ENCODE data around the gene SSR4.

SSR4 gene

DNA sequence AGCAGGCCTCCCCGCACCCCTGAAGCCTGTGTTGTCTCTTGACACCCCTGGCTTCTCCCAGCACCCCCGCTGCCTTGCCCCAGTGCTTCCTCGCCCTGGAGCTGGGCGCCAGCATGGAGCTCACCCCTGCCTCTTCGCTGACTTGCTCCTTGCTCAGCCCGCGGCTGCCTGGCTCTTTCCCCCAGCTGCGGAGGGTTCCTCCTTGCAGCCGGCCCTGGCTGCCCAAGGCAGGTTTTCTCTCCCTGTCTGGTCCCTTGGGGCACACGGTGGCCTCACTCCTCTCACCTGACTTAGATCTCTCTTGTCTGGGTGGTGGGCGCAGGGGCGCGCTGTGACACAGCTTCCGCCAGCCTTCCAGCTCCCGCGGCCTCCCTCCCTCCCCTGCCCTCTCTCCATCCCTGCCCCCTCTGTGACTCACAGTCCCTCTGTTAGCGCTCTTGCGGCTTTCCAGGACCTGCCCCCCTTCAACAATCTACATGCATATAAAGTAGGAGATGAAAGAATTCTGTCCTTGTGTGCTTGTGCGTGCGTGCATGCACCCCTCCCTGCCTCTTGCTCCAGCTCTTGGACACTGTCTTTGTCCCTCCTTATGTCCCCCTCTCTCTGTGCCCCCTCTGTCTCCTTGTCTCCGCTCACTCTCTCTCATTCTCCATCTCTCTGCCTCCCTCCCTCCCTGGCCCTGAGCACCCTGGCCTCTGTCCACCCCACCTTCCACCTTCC lies 28.2 kb upstream of the SSR4 start:
- POLR2A ChIA-PET, result interaction anchor here (1.0 to 2.2 kb wide), 3 partner anchors 161 to 181 kb away, joined by 3 to 7 read pairs (median 3); no protein-coding TSS in a partner anchor
- DNase-seq (ENCODE audit: extremely low spot score), result no peak
- TF ChIP-seq NFRKB (IDR thresholded peaks at IDR 0.05) (no peak), CTBP1 (IDR thresholded peaks at IDR 0.05; ENCODE audit: borderline replicate concordance) (no peak), FOXK2 (IDR thresholded peaks at IDR 0.05) (no peak), LEF1 (IDR thresholded peaks at IDR 0.05; ENCODE audit: borderline replicate concordance) (no peak), ARNT (IDR thresholded peaks at IDR 0.05) (no peak), BHLHE40 (IDR thresholded peaks at IDR 0.05; ENCODE audit: borderline replicate concordance) (no peak), L3MBTL2 (conservative IDR thresholded peaks at IDR 0.05) (no peak), SP1 (IDR thresholded peaks at IDR 0.05) (no peak), SUZ12 (IDR thresholded peaks at IDR 0.05) (no peak), ZNF384 (IDR thresholded peaks at IDR 0.05) (no peak), FOXM1 (IDR thresholded peaks at IDR 0.05; ENCODE audit: borderline replicate concordance) (no peak), FOXA1 (IDR thresholded peaks at IDR 0.05) (no peak)
- CTCF ChIA-PET, result interaction anchor here (0.7 to 2.2 kb wide), 3 partner anchors 157 to 180 kb away, joined by 3 to 10 read pairs (median 3); no protein-coding TSS in a partner anchor

DNA sequence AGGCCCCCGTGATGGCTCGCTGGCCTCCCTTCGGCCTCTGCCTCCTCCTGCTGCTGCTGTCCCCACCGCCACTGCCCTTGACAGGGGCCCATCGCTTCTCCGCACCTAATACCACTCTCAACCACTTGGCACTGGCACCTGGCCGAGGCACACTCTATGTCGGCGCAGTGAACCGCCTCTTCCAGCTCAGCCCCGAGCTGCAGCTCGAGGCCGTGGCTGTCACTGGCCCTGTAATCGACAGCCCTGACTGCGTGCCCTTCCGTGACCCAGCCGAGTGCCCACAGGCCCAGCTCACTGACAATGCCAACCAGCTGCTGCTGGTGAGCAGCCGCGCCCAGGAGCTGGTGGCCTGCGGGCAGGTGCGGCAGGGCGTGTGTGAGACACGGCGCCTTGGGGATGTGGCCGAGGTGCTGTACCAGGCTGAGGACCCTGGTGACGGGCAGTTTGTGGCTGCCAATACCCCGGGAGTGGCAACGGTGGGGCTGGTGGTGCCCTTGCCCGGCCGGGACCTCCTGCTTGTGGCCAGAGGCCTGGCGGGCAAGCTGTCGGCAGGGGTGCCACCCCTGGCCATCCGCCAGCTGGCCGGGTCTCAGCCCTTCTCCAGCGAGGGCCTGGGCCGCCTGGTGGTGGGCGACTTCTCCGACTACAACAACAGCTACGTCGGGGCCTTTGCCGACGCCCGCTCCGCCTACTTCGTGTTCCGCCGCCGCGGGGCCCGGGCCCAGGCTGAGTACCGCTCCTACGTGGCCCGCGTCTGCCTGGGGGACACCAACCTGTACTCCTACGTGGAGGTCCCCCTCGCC lies 27.4 kb upstream of the SSR4 start:
- TF ChIP-seq SP1 (IDR thresholded peaks at IDR 0.05) (no peak), HDGF (IDR thresholded peaks at IDR 0.05; ENCODE audit: borderline replicate concordance) (no peak), BHLHE40 (IDR thresholded peaks at IDR 0.05; ENCODE audit: borderline replicate concordance) (no peak), SUZ12 (IDR thresholded peaks at IDR 0.05) (no peak), FOXA1 (IDR thresholded peaks at IDR 0.05) (no peak), NFRKB (IDR thresholded peaks at IDR 0.05) (no peak), FOXM1 (IDR thresholded peaks at IDR 0.05; ENCODE audit: borderline replicate concordance) (no peak), TARDBP (IDR thresholded peaks at IDR 0.05) (no peak), ZNF384 (IDR thresholded peaks at IDR 0.05) (no peak), ELF4 (IDR thresholded peaks at IDR 0.05) (no peak), L3MBTL2 (conservative IDR thresholded peaks at IDR 0.05) (no peak), LEF1 (IDR thresholded peaks at IDR 0.05; ENCODE audit: borderline replicate concordance) (no peak)
- TF ChIP-seq, protein P1, sequence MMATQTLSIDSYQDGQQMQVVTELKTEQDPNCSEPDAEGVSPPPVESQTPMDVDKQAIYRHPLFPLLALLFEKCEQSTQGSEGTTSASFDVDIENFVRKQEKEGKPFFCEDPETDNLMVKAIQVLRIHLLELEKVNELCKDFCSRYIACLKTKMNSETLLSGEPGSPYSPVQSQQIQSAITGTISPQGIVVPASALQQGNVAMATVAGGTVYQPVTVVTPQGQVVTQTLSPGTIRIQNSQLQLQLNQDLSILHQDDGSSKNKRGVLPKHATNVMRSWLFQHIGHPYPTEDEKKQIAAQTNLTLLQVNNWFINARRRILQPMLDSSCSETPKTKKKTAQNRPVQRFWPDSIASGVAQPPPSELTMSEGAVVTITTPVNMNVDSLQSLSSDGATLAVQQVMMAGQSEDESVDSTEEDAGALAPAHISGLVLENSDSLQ (IDR thresholded peaks at IDR 0.05), result no peak
- ChIA-PET POLR2A (interaction anchor here (0.9 to 2.2 kb wide), 3 partner anchors 160 to 193 kb away, joined by 3 to 7 read pairs (median 3); no protein-coding TSS in a partner anchor), CTCF (interaction anchor here (0.6 to 2.2 kb wide), 4 partner anchors 35 to 180 kb away, joined by 3 to 10 read pairs (median 3); no protein-coding TSS in a partner anchor)
- DNase-seq (ENCODE audit: extremely low spot score), result no peak

DNA sequence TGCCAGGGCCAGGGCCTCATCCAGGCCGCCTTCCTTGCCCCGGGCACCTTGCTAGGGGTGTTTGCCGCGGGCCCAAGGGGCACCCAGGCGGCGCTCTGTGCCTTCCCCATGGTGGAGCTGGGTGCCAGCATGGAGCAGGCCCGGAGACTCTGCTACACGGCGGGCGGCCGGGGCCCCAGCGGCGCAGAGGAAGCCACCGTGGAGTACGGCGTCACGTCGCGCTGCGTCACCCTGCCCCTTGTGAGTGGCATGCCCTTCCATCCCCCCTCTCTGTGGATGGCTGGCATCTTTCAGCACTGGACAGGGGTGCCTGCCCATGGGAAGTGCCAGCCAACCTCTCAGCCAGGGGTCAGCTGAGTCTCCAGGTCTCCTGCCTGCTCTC lies 26.8 kb upstream of the SSR4 start:
- CTCF ChIA-PET, result interaction anchor here (1.0 kb wide), 1 partner anchor 155 kb away, joined by 3 read pairs; no protein-coding TSS in a partner anchor
- no peak for DNase-seq (ENCODE audit: extremely low spot score)
- TF ChIP-seq TARDBP (IDR thresholded peaks at IDR 0.05) (no peak), ARNT (IDR thresholded peaks at IDR 0.05) (no peak), FOXM1 (IDR thresholded peaks at IDR 0.05; ENCODE audit: borderline replicate concordance) (no peak), BHLHE40 (IDR thresholded peaks at IDR 0.05; ENCODE audit: borderline replicate concordance) (no peak), LEF1 (IDR thresholded peaks at IDR 0.05; ENCODE audit: borderline replicate concordance) (no peak), CTBP1 (IDR thresholded peaks at IDR 0.05; ENCODE audit: borderline replicate concordance) (no peak), NFRKB (IDR thresholded peaks at IDR 0.05) (no peak)
- POLR2A ChIA-PET, result interaction anchor here (0.9 to 2.2 kb wide), 2 partner anchors 161 to 193 kb away, joined by 3 to 7 read pairs; no protein-coding TSS in a partner anchor

DNA sequence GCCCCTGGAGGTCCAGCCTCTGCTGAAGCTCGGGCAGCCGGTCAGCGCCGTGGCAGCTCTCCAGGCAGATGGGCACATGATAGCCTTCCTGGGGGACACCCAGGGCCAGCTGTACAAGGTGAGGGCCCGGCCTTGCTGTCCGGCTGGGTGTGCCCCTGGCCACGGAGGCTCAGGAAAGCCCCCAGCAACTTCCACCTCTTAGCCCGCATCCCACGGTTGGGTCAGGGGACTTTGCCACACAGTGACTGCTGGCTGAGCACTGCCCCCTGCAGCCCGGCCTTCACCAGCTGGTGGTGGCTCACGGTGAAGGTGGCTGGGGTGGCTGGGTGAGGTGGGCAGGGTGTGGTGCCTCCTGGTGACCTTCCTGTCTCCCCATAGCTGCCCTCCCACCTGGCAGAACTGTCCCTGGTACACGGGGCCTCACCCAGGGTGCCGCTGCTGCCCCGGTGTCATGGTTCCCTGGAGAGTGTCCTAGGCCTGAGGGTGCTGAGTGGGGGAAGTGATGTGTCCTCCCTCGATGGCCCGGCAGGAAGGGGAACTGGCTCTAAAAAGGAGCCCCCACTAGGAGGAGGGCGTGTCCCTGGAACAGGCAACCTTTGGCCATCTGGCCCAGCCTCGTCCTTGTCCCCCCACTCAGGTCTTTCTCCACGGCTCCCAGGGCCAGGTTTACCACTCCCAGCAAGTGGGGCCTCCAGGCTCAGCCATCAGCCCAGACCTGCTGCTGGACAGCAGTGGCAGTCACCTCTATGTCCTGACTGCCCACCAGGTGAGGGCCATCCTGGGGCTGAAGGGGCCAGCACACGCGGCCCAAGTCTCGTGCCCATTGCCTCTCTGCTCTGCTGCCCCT lies 25.9 kb upstream of the SSR4 start:
- CTCF ChIA-PET, result no interaction called here
- TF ChIP-seq CTBP1 (IDR thresholded peaks at IDR 0.05; ENCODE audit: borderline replicate concordance) (no peak), NFRKB (IDR thresholded peaks at IDR 0.05) (no peak), L3MBTL2 (conservative IDR thresholded peaks at IDR 0.05) (no peak), ZNF384 (IDR thresholded peaks at IDR 0.05) (no peak), FOXM1 (IDR thresholded peaks at IDR 0.05; ENCODE audit: borderline replicate concordance) (no peak), BHLHE40 (IDR thresholded peaks at IDR 0.05; ENCODE audit: borderline replicate concordance) (no peak), SP1 (IDR thresholded peaks at IDR 0.05) (no peak), FOXK2 (IDR thresholded peaks at IDR 0.05) (no peak)
- DNase-seq (ENCODE audit: extremely low spot score), result no peak
- POLR2A ChIA-PET, result no interaction called here

DNA sequence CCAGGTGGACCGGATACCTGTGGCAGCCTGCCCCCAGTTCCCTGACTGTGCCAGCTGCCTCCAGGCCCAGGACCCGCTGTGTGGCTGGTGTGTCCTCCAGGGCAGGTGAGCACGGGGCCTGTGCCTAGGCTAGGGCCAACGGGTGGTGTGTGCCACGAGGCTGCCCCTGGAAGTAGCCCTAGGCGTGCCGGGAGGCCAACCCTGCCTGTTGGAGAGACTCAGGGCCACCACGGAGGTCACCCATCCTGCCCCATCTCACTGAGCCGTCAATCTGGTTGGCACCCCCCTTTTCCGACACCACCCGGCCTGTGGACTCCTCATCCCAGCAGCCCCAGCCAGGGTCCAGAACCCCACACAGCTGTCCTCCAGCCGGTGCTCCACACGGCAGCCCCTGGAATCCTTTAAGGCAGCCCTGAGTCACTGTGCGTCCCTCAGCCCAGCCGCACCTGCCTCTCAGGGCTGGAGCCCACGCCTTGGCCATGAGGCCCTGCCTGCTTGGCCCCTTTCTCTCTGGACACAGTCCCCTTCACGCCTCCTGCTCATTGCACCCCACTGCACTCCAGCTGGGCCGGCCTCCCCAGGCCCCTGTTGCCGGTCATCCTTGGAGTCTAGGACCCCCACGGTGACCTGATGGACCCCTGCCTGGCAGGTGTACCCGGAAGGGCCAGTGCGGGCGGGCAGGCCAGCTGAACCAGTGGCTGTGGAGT lies 25.2 kb upstream of the SSR4 start:
- DNase-seq (ENCODE audit: extremely low spot score), result no peak
- POLR2A ChIA-PET, result no interaction called here
- TF ChIP-seq FOXM1 (IDR thresholded peaks at IDR 0.05; ENCODE audit: borderline replicate concordance) (no peak), TARDBP (IDR thresholded peaks at IDR 0.05) (no peak), SUZ12 (IDR thresholded peaks at IDR 0.05) (no peak), CTBP1 (IDR thresholded peaks at IDR 0.05; ENCODE audit: borderline replicate concordance) (no peak), ELF4 (IDR thresholded peaks at IDR 0.05) (no peak), ARNT (IDR thresholded peaks at IDR 0.05) (no peak), LEF1 (IDR thresholded peaks at IDR 0.05; ENCODE audit: borderline replicate concordance) (no peak), ZNF384 (IDR thresholded peaks at IDR 0.05) (no peak), NFRKB (IDR thresholded peaks at IDR 0.05) (no peak), FOXK2 (IDR thresholded peaks at IDR 0.05) (no peak), L3MBTL2 (conservative IDR thresholded peaks at IDR 0.05) (no peak), SP1 (IDR thresholded peaks at IDR 0.05) (no peak), FOXA1 (IDR thresholded peaks at IDR 0.05) (no peak), BHLHE40 (IDR thresholded peaks at IDR 0.05; ENCODE audit: borderline replicate concordance) (no peak), HDGF (IDR thresholded peaks at IDR 0.05; ENCODE audit: borderline replicate concordance) (no peak)
- TF ChIP-seq, protein P1 (IDR thresholded peaks at IDR 0.05), result no peak
- CTCF ChIA-PET, result no interaction called here
